Kidney epithelial cell (primary cell): ENCODE data around the gene HS3ST5. TPM values are rescaled to one million over a fixed set of nuclear protein-coding genes. Genes with fewer than 3 reads are reported as not detected.

ENCODE experiments used
- DNase-seq: peaks from one replicate; pipeline ENCODE4 v3.0.0-alpha.2; 2010; ENCODE audit warnings: low read depth
- H3K27me3 ChIP-seq: 2 replicates; pipeline ENCODE4 v1.6.0; 2011; ENCODE audit warnings: low read length; ENCODE audit not compliant: control insufficient read depth, insufficient read depth
- H3K36me3 ChIP-seq: 2 replicates; pipeline ENCODE4 v1.5.1; 2011; ENCODE audit warnings: low read length; ENCODE audit not compliant: control insufficient read depth, insufficient read depth
- H3K4me3 ChIP-seq: 2 replicates; pipeline ENCODE4 v1.5.1; 2011; ENCODE audit warnings: low read depth, mild to moderate bottlenecking, control low read depth, low read length
- total RNA-seq: library from RNA; depleted of rRNA; stranded (reverse); fragments of >200 nt; gene quantifications from 2 replicates; pipeline ENCODE4 v1.2.3, GENCODE V29; 2015
- TF ChIP-seq, protein P1 (sequence below): IDR thresholded peaks from 2 replicates; pipeline ENCODE4 v1.5.1; 2011; ENCODE audit warnings: mild to moderate bottlenecking, moderate library complexity, low read length, control low read depth, inconsistent platforms; ENCODE audit not compliant: insufficient read depth, poor library complexity, severe bottlenecking

HS3ST5 gene
- total RNA-seq, 1 donor from 2014 or later = 0.25 TPM

DNA sequence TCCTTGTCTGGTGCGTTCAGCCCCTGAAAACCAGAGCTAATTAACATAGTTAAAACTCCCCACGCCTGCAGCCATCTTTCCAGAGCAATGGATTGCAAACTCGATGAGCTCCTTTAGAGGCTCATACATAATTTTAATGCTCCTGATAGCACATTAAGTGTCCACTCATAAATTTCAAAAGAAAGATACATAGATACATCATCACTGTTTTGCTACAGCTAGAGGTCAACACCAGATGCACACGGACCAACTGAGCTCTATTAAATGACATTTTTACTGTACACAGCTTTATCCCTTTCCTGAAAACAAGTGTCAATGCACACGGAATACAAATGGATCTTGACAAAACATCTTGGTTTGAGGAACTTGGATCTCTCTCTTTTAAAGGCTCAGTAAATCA lies 280.6 kb downstream of the HS3ST5 start:
- TF ChIP-seq, protein P1, sequence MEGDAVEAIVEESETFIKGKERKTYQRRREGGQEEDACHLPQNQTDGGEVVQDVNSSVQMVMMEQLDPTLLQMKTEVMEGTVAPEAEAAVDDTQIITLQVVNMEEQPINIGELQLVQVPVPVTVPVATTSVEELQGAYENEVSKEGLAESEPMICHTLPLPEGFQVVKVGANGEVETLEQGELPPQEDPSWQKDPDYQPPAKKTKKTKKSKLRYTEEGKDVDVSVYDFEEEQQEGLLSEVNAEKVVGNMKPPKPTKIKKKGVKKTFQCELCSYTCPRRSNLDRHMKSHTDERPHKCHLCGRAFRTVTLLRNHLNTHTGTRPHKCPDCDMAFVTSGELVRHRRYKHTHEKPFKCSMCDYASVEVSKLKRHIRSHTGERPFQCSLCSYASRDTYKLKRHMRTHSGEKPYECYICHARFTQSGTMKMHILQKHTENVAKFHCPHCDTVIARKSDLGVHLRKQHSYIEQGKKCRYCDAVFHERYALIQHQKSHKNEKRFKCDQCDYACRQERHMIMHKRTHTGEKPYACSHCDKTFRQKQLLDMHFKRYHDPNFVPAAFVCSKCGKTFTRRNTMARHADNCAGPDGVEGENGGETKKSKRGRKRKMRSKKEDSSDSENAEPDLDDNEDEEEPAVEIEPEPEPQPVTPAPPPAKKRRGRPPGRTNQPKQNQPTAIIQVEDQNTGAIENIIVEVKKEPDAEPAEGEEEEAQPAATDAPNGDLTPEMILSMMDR = no peak
- Histone ChIP-seq H3K4me3 (no peak overlapping the region), H3K27me3 (no peaks in the 10 kb centered on the region), H3K36me3 (no peaks in the 10 kb centered on the region)
- no peak for DNase-seq

- TF ChIP-seq, protein P1 = no peak
- Histone ChIP-seq H3K36me3 (no peaks in the 10 kb centered on the region), H3K27me3 (no peaks in the 10 kb centered on the region), H3K4me3 (no peak overlapping the region)
- no peak for DNase-seq
Observed at GRCh38 chr6:114061741-114062140, 281.1 kb downstream of the HS3ST5 start.

GRCh38 chr6:114061116-114061515 lies 281.7 kb downstream of the HS3ST5 start:
- Histone ChIP-seq H3K36me3 (no peaks in the 10 kb centered on the region), H3K27me3 (no peaks in the 10 kb centered on the region), H3K4me3 (no peak overlapping the region)
- DNase-seq = no peak
- TF ChIP-seq, protein P1 = no peak

GRCh38 chr6:114058435-114058834 lies 284.4 kb downstream of the HS3ST5 start:
- TF ChIP-seq, protein P1 = no peak

GRCh38 chr6:114055763-114056162 lies 287.1 kb downstream of the HS3ST5 start:
- TF ChIP-seq, protein P1 = no peak

More at GRCh38 chr6:114058435-114058834, 284.4 kb downstream of the HS3ST5 start:
- H3K4me3 ChIP-seq = no peak overlapping the region
- H3K27me3 ChIP-seq = no peaks in the 10 kb centered on the region
- H3K36me3 ChIP-seq = no peaks in the 10 kb centered on the region
- no peak for DNase-seq

GRCh38 chr6:114055349-114055748 lies 287.5 kb downstream of the HS3ST5 start:
- TF ChIP-seq, protein P1 = no peak
- Histone ChIP-seq H3K36me3 (no peaks in the 10 kb centered on the region), H3K27me3 (no peaks in the 10 kb centered on the region), H3K4me3 (no peak overlapping the region)
- no peak for DNase-seq

More at GRCh38 chr6:114055763-114056162, 287.1 kb downstream of the HS3ST5 start:
- no peaks in the 10 kb centered on the region for H3K36me3 ChIP-seq
- H3K4me3 ChIP-seq = no peak overlapping the region
- DNase-seq = no peak
- no peaks in the 10 kb centered on the region for H3K27me3 ChIP-seq
